GM10266 (cell line): Measurements from ENCODE around the gene RPL13.

Experiments used
- DNase-seq: peaks from one replicate; pipeline ENCODE4 v3.0.0; 2012; ENCODE audit errors: extremely low spot score
- CTCF ChIP-seq: IDR thresholded peaks from 2 replicates; pipeline ENCODE4 v1.5.1; 2012; ENCODE audit warnings: mild to moderate bottlenecking, low read depth; ENCODE audit not compliant: control insufficient read depth, insufficient read depth; ENCODE audit errors: missing control alignments

RPL13 gene

DNA sequence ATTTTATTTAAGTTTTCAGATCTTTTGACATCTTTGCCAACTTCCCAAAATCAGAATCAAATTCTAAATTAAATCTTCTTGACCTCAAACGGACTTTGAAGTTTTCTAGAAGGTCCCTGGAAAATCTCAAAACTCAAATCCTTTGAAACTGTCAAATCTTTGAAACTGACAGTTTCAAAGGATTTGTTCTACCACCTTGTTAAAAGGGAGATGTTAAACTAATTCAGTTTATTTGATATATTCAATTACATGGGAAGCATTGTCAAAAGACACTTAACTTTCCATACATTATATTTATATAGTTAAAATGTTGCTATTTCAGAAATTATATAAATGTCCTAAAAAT is 49.6 kb downstream of the RPL13 start:
- no peak for TF ChIP-seq CTCF
- no peak for DNase-seq

DNA sequence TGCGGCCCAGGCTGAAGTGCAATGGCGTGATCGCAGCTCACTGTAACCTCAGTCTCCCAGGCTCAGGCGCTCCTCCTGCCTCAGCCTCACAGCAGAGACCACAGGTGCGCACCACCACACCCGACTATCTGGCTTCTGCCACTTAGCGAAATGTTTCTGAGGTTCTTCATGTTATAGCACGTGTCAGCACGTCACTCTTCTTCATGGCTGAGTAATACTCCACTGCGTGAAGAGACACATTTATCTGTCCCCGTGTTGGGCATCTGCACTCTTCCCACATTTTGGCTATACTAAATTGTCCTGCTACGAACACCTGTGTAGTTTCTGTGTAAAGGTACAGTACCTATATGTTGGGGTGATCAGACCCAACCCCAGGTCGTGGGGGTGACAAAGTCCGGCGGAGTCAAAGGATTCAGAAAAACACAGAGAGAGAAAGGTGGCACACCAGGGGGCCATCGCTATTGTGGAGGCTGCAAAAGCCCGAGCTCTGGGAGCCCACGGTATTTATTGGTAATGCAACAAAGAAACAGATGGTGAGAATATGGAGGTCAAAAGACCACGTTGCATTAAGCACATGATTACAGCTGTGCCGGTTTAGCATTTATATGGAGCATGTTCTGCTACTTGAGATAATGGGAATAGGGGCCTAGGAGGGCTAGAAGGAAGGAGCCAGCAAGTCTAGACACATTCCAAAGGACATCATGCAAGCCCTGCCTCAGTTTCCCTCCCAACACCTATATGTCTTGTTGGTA is 52.1 kb downstream of the RPL13 start:
- no peak for DNase-seq
- TF ChIP-seq CTCF, result no peak

- TF ChIP-seq CTCF, result no peak
- no peak for DNase-seq
Measured at GRCh38 chr16:89613231-89613953, 52.9 kb downstream of the RPL13 start, which contains the start of gene DPEP1. Gene DPEP1, plus strand, starts transcription at chr16:89613642. Its CDS starts 16,769 bp downstream, at chr16:89630411.

- no peak for TF ChIP-seq CTCF
- no peak for DNase-seq
Measured at GRCh38 chr16:89613954-89614459, 53.5 kb downstream of the RPL13 start.
